ENCODE results near the gene ATG5.

Gene ATG5

DNA sequence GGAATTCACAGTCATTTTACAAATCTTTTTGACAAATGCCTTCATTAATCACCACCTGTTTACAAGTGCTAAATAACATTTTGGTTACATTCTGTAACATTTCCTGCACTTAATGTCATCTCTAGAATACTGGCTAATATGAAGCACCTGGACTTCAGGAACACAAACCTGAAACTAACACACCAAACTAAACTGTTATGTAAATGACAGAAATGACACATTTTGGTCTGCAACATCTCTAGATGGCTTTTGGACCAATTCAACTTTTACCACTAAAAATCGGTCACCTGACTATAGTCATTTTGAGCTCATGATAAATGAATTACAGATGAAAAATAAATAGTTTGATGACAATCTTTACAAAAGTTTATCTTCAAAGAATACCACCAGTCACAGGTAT lies 80.6 kb downstream of the ATG5 start:
- H4K20me1 ChIP-seq (ENCODE audit: insufficient read depth, low read length) = no peaks in the 10 kb centered on the region
- H3K4me2 ChIP-seq (ENCODE audit: low read length) = peak overlapping the region; percentile 71
- peak overlapping the region; percentile 3; the same call in 1 of the 2 replicates for H3K4me3 ChIP-seq (ENCODE audit: low read length)
- H3K4me1 ChIP-seq (ENCODE audit: low read length) = peaks cover 60% of the 10 kb centered on the region
- H2AFZ ChIP-seq (ENCODE audit: low read depth, low read length) = no peak overlapping the region
- peaks cover 23% of the 10 kb centered on the region for H3K79me2 ChIP-seq (ENCODE audit: low read length)
- H3K9ac ChIP-seq (ENCODE audit: low read length) = peak overlapping the region; percentile 69
- H3K27me3 ChIP-seq (ENCODE audit: low read depth, low read length) = no peaks in the 10 kb centered on the region
- H3K36me3 ChIP-seq (replicated peaks; ENCODE audit: low read depth, low read length) = peaks cover 9% of the 10 kb centered on the region
- peak overlapping the region; percentile 98 for H3K27ac ChIP-seq (ENCODE audit: low read length)
- H3K9me3 ChIP-seq (ENCODE audit: insufficient read depth, low read length) = no peaks in the 10 kb centered on the region
- TF ChIP-seq, protein P1, sequence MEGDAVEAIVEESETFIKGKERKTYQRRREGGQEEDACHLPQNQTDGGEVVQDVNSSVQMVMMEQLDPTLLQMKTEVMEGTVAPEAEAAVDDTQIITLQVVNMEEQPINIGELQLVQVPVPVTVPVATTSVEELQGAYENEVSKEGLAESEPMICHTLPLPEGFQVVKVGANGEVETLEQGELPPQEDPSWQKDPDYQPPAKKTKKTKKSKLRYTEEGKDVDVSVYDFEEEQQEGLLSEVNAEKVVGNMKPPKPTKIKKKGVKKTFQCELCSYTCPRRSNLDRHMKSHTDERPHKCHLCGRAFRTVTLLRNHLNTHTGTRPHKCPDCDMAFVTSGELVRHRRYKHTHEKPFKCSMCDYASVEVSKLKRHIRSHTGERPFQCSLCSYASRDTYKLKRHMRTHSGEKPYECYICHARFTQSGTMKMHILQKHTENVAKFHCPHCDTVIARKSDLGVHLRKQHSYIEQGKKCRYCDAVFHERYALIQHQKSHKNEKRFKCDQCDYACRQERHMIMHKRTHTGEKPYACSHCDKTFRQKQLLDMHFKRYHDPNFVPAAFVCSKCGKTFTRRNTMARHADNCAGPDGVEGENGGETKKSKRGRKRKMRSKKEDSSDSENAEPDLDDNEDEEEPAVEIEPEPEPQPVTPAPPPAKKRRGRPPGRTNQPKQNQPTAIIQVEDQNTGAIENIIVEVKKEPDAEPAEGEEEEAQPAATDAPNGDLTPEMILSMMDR (IDR thresholded peaks at IDR 0.05; ENCODE audit: low read depth, low read length) = no peak
- TF ChIP-seq EZH2phosphoT487 (IDR thresholded peaks at IDR 0.05; ENCODE audit: low read depth) = no peak

- peak overlapping the region; percentile 98 for H3K27ac ChIP-seq (ENCODE audit: low read length)
- no peaks in the 10 kb centered on the region for H3K27me3 ChIP-seq (ENCODE audit: low read depth, low read length)
- H3K79me2 ChIP-seq (ENCODE audit: low read length) = peaks cover 22% of the 10 kb centered on the region
- TF ChIP-seq, protein P1 (IDR thresholded peaks at IDR 0.05; ENCODE audit: low read depth, low read length) = no peak
- no peak for TF ChIP-seq EZH2phosphoT487 (IDR thresholded peaks at IDR 0.05; ENCODE audit: low read depth)
- H3K4me2 ChIP-seq (ENCODE audit: low read length) = peak overlapping the region; percentile 71
- H3K36me3 ChIP-seq (replicated peaks; ENCODE audit: low read depth, low read length) = peaks cover 9% of the 10 kb centered on the region
- H3K4me1 ChIP-seq (ENCODE audit: low read length) = peaks cover 60% of the 10 kb centered on the region
- H3K4me3 ChIP-seq (ENCODE audit: low read length) = no peak overlapping the region
- 0 out of 2 replicates have a peak overlapping the region, but pooled peaks have one; percentile 0 for H3K9ac ChIP-seq (ENCODE audit: low read length)
- no peak overlapping the region for H2AFZ ChIP-seq (ENCODE audit: low read depth, low read length)
- no peaks in the 10 kb centered on the region for H4K20me1 ChIP-seq (ENCODE audit: insufficient read depth, low read length)
- H3K9me3 ChIP-seq (ENCODE audit: insufficient read depth, low read length) = no peaks in the 10 kb centered on the region
These were observed 81.0 kb downstream of the ATG5 start for GRCh38 chr6:106244521-106244920.

GRCh38 chr6:106243261-106243660 lies 82.3 kb downstream of the ATG5 start:
- H3K9me3 ChIP-seq (ENCODE audit: insufficient read depth, low read length) = no peaks in the 10 kb centered on the region
- H3K27ac ChIP-seq (ENCODE audit: low read length) = no peak overlapping the region
- peaks cover 15% of the 10 kb centered on the region for H3K79me2 ChIP-seq (ENCODE audit: low read length)
- no peak overlapping the region for H2AFZ ChIP-seq (ENCODE audit: low read depth, low read length)
- peaks cover 47% of the 10 kb centered on the region for H3K4me1 ChIP-seq (ENCODE audit: low read length)
- no peak overlapping the region for H3K9ac ChIP-seq (ENCODE audit: low read length)
- no peak overlapping the region for H3K4me3 ChIP-seq (ENCODE audit: low read length)
- H3K36me3 ChIP-seq (replicated peaks; ENCODE audit: low read depth, low read length) = peaks cover 9% of the 10 kb centered on the region
- H3K4me2 ChIP-seq (ENCODE audit: low read length) = no peak overlapping the region
- no peaks in the 10 kb centered on the region for H4K20me1 ChIP-seq (ENCODE audit: insufficient read depth, low read length)
- no peak for TF ChIP-seq EZH2phosphoT487 (IDR thresholded peaks at IDR 0.05; ENCODE audit: low read depth)
- TF ChIP-seq, protein P1 (IDR thresholded peaks at IDR 0.05; ENCODE audit: low read depth, low read length) = no peak
- no peaks in the 10 kb centered on the region for H3K27me3 ChIP-seq (ENCODE audit: low read depth, low read length)

DNA sequence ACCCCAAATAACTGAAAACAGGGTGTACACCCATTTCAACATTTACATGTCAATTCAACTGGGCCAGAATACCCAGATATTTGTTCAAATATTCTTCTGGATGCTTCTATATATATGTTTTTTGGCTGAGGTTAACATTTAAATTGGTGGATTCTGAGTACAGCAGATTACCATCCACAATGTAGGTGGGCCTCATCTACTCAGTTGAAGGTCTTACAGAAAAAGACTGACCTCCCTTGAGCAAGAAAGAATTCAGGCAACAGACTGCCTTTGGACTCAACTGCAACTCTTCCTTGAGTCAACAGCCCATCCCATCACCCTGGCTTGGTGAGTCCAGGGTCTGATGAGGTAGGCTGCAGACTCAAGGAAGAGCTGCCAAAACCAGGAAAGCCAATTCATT lies 84.1 kb downstream of the ATG5 start:
- TF ChIP-seq, protein P1 (IDR thresholded peaks at IDR 0.05; ENCODE audit: low read depth, low read length) = no peak
- TF ChIP-seq EZH2phosphoT487 (IDR thresholded peaks at IDR 0.05; ENCODE audit: low read depth) = no peak
- peaks cover 17% of the 10 kb centered on the region for H3K79me2 ChIP-seq (ENCODE audit: low read length)
- H3K4me2 ChIP-seq (ENCODE audit: low read length) = no peak overlapping the region
- H3K9ac ChIP-seq (ENCODE audit: low read length) = no peak overlapping the region
- no peak overlapping the region for H3K4me3 ChIP-seq (ENCODE audit: low read length)
- no peaks in the 10 kb centered on the region for H4K20me1 ChIP-seq (ENCODE audit: insufficient read depth, low read length)
- no peak overlapping the region for H3K27ac ChIP-seq (ENCODE audit: low read length)
- H3K9me3 ChIP-seq (ENCODE audit: insufficient read depth, low read length) = no peaks in the 10 kb centered on the region
- H2AFZ ChIP-seq (ENCODE audit: low read depth, low read length) = no peak overlapping the region
- no peaks in the 10 kb centered on the region for H3K27me3 ChIP-seq (ENCODE audit: low read depth, low read length)
- H3K4me1 ChIP-seq (ENCODE audit: low read length) = peaks cover 31% of the 10 kb centered on the region
- peaks cover 11% of the 10 kb centered on the region for H3K36me3 ChIP-seq (replicated peaks; ENCODE audit: low read depth, low read length)
